ENCODE results near the gene CPVL.

The CPVL gene

DNA sequence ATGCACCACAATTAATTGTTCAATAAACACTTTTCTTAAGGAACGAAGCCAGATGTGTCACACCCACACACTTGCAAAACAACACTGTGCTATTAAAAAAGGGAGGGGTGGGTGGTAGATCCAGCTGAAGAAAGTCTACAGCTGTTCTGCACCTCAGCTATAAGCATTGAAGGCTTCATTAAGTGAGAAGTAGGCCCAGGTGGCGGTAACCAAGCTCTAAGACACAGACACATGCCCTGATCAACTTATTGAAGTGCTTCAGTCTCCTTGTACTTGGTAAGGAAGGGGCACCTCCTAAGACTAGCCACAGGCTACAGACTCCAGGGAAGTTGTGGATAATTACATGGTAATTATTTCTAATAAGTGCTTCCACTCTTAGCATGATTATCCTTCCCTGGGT lies 4.5 kb upstream of the CPVL start:
- H3K79me2 ChIP-seq (ENCODE audit: control insufficient read depth, low read length): no peaks in the 10 kb centered on the region
- H3K9me2 ChIP-seq (replicated peaks; ENCODE audit: control insufficient read depth, low read length): no peaks in the 10 kb centered on the region
- H3K4me3 ChIP-seq (ENCODE audit: low read length): no peak overlapping the region
- H3K27me3 ChIP-seq (ENCODE audit: control insufficient read depth, low read length): no peaks in the 10 kb centered on the region; the same call in 1 of the 2 replicates
- H4K20me1 ChIP-seq (ENCODE audit: control insufficient read depth, insufficient read depth, low read depth, low read length): no peaks in the 10 kb centered on the region
- no peaks in the 10 kb centered on the region for H3K36me3 ChIP-seq (ENCODE audit: control insufficient read depth, low read length)
- H3K4me2 ChIP-seq (ENCODE audit: low read length): no peak overlapping the region
- TF ChIP-seq CTCF (IDR thresholded peaks at IDR 0.05; ENCODE audit: low read depth, low read length, poor library complexity, severe bottlenecking) (no peak), EZH2phosphoT487 (IDR thresholded peaks at IDR 0.05; ENCODE audit: borderline replicate concordance, low read length) (no peak)
- H3K4me1 ChIP-seq (ENCODE audit: control insufficient read depth, low read length): no peaks in the 10 kb centered on the region
- H3F3A ChIP-seq (ENCODE audit: control insufficient read depth, insufficient read depth): no peaks in the 10 kb centered on the region
- H3K27ac ChIP-seq (ENCODE audit: low read depth, low read length): no peak overlapping the region
- no peaks in the 10 kb centered on the region for H3K9me3 ChIP-seq (ENCODE audit: control insufficient read depth, insufficient read depth, low read length)

GRCh38 chr7:29149036-29149435 lies 2.7 kb upstream of the CPVL start:
- no peaks in the 10 kb centered on the region for H3K36me3 ChIP-seq (ENCODE audit: control insufficient read depth, low read length)
- H3K4me2 ChIP-seq (ENCODE audit: low read length): no peak overlapping the region
- H3K4me1 ChIP-seq (ENCODE audit: control insufficient read depth, low read length): no peaks in the 10 kb centered on the region
- TF ChIP-seq CTCF (IDR thresholded peaks at IDR 0.05; ENCODE audit: low read depth, low read length, poor library complexity, severe bottlenecking) (no peak), EZH2phosphoT487 (IDR thresholded peaks at IDR 0.05; ENCODE audit: borderline replicate concordance, low read length) (no peak)
- no peak overlapping the region for H3K4me3 ChIP-seq (ENCODE audit: low read length)
- no peaks in the 10 kb centered on the region for H3K9me2 ChIP-seq (replicated peaks; ENCODE audit: control insufficient read depth, low read length)
- no peaks in the 10 kb centered on the region for H3K79me2 ChIP-seq (ENCODE audit: control insufficient read depth, low read length)
- no peaks in the 10 kb centered on the region for H3K9me3 ChIP-seq (ENCODE audit: control insufficient read depth, insufficient read depth, low read length)
- H3K27me3 ChIP-seq (ENCODE audit: control insufficient read depth, low read length): no peaks in the 10 kb centered on the region; the same call in 1 of the 2 replicates
- no peak overlapping the region for H3K27ac ChIP-seq (ENCODE audit: low read depth, low read length)
- H4K20me1 ChIP-seq (ENCODE audit: control insufficient read depth, insufficient read depth, low read depth, low read length): no peaks in the 10 kb centered on the region
- H3F3A ChIP-seq (ENCODE audit: control insufficient read depth, insufficient read depth): no peaks in the 10 kb centered on the region

DNA sequence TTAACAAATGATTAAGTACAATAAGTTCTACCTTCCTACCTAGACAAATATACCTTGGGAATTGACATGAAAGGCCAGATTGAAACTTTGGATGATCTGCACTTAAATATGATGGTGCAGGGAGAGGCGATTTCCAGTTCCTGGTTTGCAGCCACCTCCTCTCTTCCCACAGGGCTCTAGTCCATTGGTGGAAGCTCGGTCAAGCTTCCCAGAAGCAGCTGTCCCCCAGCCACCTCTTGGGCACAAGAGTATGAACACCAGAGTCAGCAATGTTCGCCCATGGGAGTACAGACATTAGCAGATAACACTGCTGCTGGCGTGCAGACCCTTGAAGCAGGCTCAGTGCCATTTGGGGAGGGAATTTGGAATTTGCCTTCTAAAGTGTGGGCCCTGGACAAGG lies 1.5 kb upstream of the CPVL start:
- Histone ChIP-seq H3K79me2 (ENCODE audit: control insufficient read depth, low read length) (no peaks in the 10 kb centered on the region), H4K20me1 (ENCODE audit: control insufficient read depth, insufficient read depth, low read depth, low read length) (no peaks in the 10 kb centered on the region), H3K4me3 (ENCODE audit: low read length) (no peak overlapping the region), H3K9me3 (ENCODE audit: control insufficient read depth, insufficient read depth, low read length) (no peaks in the 10 kb centered on the region), H3K27ac (ENCODE audit: low read depth, low read length) (no peak overlapping the region), H3K27me3 (ENCODE audit: control insufficient read depth, low read length) (no peaks in the 10 kb centered on the region; the same call in 1 of the 2 replicates), H3K4me1 (ENCODE audit: control insufficient read depth, low read length) (no peaks in the 10 kb centered on the region), H3F3A (ENCODE audit: control insufficient read depth, insufficient read depth) (no peaks in the 10 kb centered on the region), H3K36me3 (ENCODE audit: control insufficient read depth, low read length) (no peaks in the 10 kb centered on the region), H3K9me2 (replicated peaks; ENCODE audit: control insufficient read depth, low read length) (no peaks in the 10 kb centered on the region), H3K4me2 (ENCODE audit: low read length) (no peak overlapping the region)
- TF ChIP-seq CTCF (IDR thresholded peaks at IDR 0.05; ENCODE audit: low read depth, low read length, poor library complexity, severe bottlenecking) (no peak), EZH2phosphoT487 (IDR thresholded peaks at IDR 0.05; ENCODE audit: borderline replicate concordance, low read length) (no peak)
